Neural progenitor cell (in vitro differentiated cells): ENCODE data around the gene RAD51B.

Experiments
- CTCF ChIP-seq: fragments of 200-600 bp; sonication (generic); IDR thresholded peaks from 2 replicates; pipeline ENCODE4 v1.5.1; 2017; ENCODE audit warnings: antibody characterized with exemption, mild to moderate bottlenecking
- EZH2 ChIP-seq: fragments of 200-600 bp; sonication (generic); IDR thresholded peaks from 2 replicates; pipeline ENCODE4 v1.6.1; 2017; ENCODE audit warnings: antibody characterized with exemption, mild to moderate bottlenecking, moderate library complexity

- TF ChIP-seq CTCF (no peak), EZH2 (no peak)
Measured at GRCh38 chr14:68357777-68358176, 538.2 kb downstream of the RAD51B start.
